H1 (cell line): ENCODE data around the gene SORBS1. TPM values are rescaled to one million over a fixed set of nuclear protein-coding genes. Genes with fewer than 3 reads are reported as not detected.

Experiments
- JUND ChIP-seq: IDR thresholded peaks from 2 replicates; pipeline ENCODE4 v1.6.1; 2011; ENCODE audit warnings: mild to moderate bottlenecking, improper control_type of control experiment, low read length
- SP4 ChIP-seq: IDR thresholded peaks from 2 replicates; pipeline ENCODE4 v1.6.1; 2012; ENCODE audit warnings: low read length, inconsistent platforms
- polyA plus RNA-seq, 7 experiments: library from polyadenylated mRNA; depleted of rRNA in 3 of 7; stranded (reverse) in 5 of 7; unstranded in 2 of 7; fragments of >200 nt in 5 of 7; fragments of 200-250 nt in 2 of 7; gene quantifications; 1 replicate in 5 of 7; 2 replicates in 1 of 7; 4 replicates in 1 of 7; pipeline versions ENCODE4 v1.2.1 to v1.2.3, GENCODE V29; 2011 to 2013; ENCODE audit warnings: missing spikeins in 2 of 7, mixed read lengths in 2 of 7
- total RNA-seq: library from RNA; stranded (reverse); fragmentation: NEBNext Ultra II Directional; extraction: Animal tissue kit (Norgen Biotek cat#: 25700); gene quantifications from 2 replicates; pipeline ENCODE4 v1.2.1, GENCODE V29; 2021

Gene SORBS1
- total and polyA plus RNA-seq, 2 of the 8 experiments (the other 6 are each of a cell fraction or from before 2014, with no cell fraction given): 16.0 to 35.0 TPM

- no peak for TF ChIP-seq JUND
- TF ChIP-seq SP4: no peak
Observed at GRCh38 chr10:95263864-95264226, 297.3 kb downstream of the SORBS1 start (continued).
